HEK293 (cell line): Measurements from ENCODE around the gene BDKRB2.

Source experiments
- CTCF ChIA-PET: fragments of 350-600 bp; formaldehyde crosslinking; extraction: SDS; loops from one replicate; lab custom pipeline; 2021; ENCODE audit warnings: antibody characterized with exemption; lab: Yijun Ruan, JAX
- POLR2A ChIA-PET: fragments of 300-600 bp; formaldehyde crosslinking; extraction: SDS; loops from one replicate; lab custom pipeline; 2020; ENCODE audit warnings: antibody characterized with exemption, inconsistent platforms; lab: Yijun Ruan, JAX
- H3K27ac ChIP-seq: fragments of 200-500 bp; sonication (Bioruptor generic); 2 replicates; pipeline ENCODE4 v1.5.1; 2014; ENCODE audit warnings: low read depth, low read length, control low read depth, inconsistent platforms; ENCODE audit errors: extremely low read depth
- H3K36me3 ChIP-seq, 2 experiments: fragments of 200-500 bp in 1 of 2; sonication (Bioruptor generic) in 1 of 2; 1 replicate in 1 of 2; 2 replicates in 1 of 2; pipeline ENCODE4 v1.5.1; 2014 to 2017; ENCODE audit warnings: inconsistent platforms in 2 of 2, low read length in 2 of 2; ENCODE audit not compliant: control insufficient read depth in 2 of 2, insufficient read depth in 1 of 2
- H3K4me1 ChIP-seq: fragments of 200-500 bp; sonication (Bioruptor generic); 2 replicates; pipeline ENCODE4 v1.5.1; 2014; ENCODE audit warnings: mild to moderate bottlenecking, low read length, inconsistent platforms; ENCODE audit not compliant: control insufficient read depth, insufficient read depth
- H3K4me3 ChIP-seq: 2 replicates; pipeline ENCODE4 v1.5.1; 2011; ENCODE audit warnings: low read depth, mild to moderate bottlenecking, control low read depth, low read length, moderate library complexity
- H3K9me3 ChIP-seq: fragments of 200-500 bp; sonication (Bioruptor generic); 2 replicates; pipeline ENCODE4 v1.5.1; 2014; ENCODE audit warnings: low read depth, low read length, inconsistent platforms; ENCODE audit not compliant: control insufficient read depth, insufficient read depth
- EGR2 ChIP-seq: fragments of 450-650 bp; formaldehyde crosslinking; IDR thresholded peaks from 2 replicates; pipeline ENCODE4 v1.5.1; 2016; ENCODE audit warnings: low read depth, missing biosample characterization, missing genetic modification characterization
- HOXC10 ChIP-seq: sonication (generic); formaldehyde crosslinking; IDR thresholded peaks from 2 replicates; pipeline ENCODE4 v1.8.1; 2023; ENCODE audit warnings: mild to moderate bottlenecking, missing genetic modification reagents
- OVOL3 ChIP-seq: fragments of 450-650 bp; formaldehyde crosslinking; IDR thresholded peaks from 2 replicates; pipeline ENCODE4 v1.5.1; 2016; ENCODE audit warnings: missing biosample characterization, missing genetic modification characterization
- SETDB1 ChIP-seq: IDR thresholded peaks from one replicate; pipeline ENCODE4 v1.6.1; 2017; ENCODE audit warnings: mild to moderate bottlenecking, low read length, moderate library complexity, mixed read lengths; ENCODE audit not compliant: insufficient read length
- TCF7L2 ChIP-seq: IDR thresholded peaks from 2 replicates; pipeline ENCODE4 v1.6.1; 2011; ENCODE audit warnings: low read depth, mild to moderate bottlenecking, inconsistent platforms, low read length, moderate library complexity, borderline replicate concordance
- WT1 ChIP-seq: fragments of 450-650 bp; formaldehyde crosslinking; IDR thresholded peaks from 2 replicates; pipeline ENCODE4 v1.5.1; 2016; ENCODE audit warnings: missing biosample characterization, missing genetic modification characterization
- ZEB2 ChIP-seq: fragments of 450-650 bp; formaldehyde crosslinking; IDR thresholded peaks from 2 replicates; pipeline ENCODE4 v1.5.1; 2016; ENCODE audit warnings: missing biosample characterization, missing genetic modification characterization
- ZFHX2 ChIP-seq: fragments of 450-650 bp; formaldehyde crosslinking; conservative IDR thresholded peaks from 2 replicates; pipeline ENCODE4 v1.5.1; 2016; ENCODE audit warnings: missing biosample characterization, missing genetic modification characterization
- ZIC2 ChIP-seq: fragments of 450-650 bp; formaldehyde crosslinking; IDR thresholded peaks from 2 replicates; pipeline ENCODE4 v1.5.1; 2016; ENCODE audit warnings: missing biosample characterization, missing genetic modification characterization
- ZNF10 ChIP-seq: fragments of 450-650 bp; formaldehyde crosslinking; IDR thresholded peaks from 2 replicates; pipeline ENCODE4 v1.5.1; 2017; ENCODE audit warnings: missing biosample characterization, missing genetic modification characterization
- ZNF112 ChIP-seq: fragments of 450-650 bp; formaldehyde crosslinking; IDR thresholded peaks from 2 replicates; pipeline ENCODE4 v1.5.0; 2017; ENCODE audit warnings: missing biosample characterization, missing genetic modification characterization
- ZNF155 ChIP-seq: fragments of 450-650 bp; formaldehyde crosslinking; IDR thresholded peaks from 2 replicates; pipeline ENCODE4 v1.5.1; 2016; ENCODE audit warnings: missing biosample characterization, missing genetic modification characterization
- ZNF16 ChIP-seq: fragments of 450-650 bp; formaldehyde crosslinking; IDR thresholded peaks from 2 replicates; pipeline ENCODE4 v1.5.1; 2016; ENCODE audit warnings: low read depth, missing biosample characterization, missing genetic modification characterization
- ZNF184 ChIP-seq: fragments of 450-650 bp; IDR thresholded peaks from 2 replicates; pipeline ENCODE4 v1.5.1; 2018; ENCODE audit warnings: missing biosample characterization, mild to moderate bottlenecking, missing genetic modification characterization
- ZNF292 ChIP-seq: fragments of 450-650 bp; formaldehyde crosslinking; IDR thresholded peaks from 2 replicates; pipeline ENCODE4 v1.5.1; 2016; ENCODE audit warnings: low read depth, missing biosample characterization, missing genetic modification characterization, borderline replicate concordance
- ZNF426 ChIP-seq: fragments of 450-650 bp; formaldehyde crosslinking; IDR thresholded peaks from 2 replicates; pipeline ENCODE4 v1.5.1; 2017; ENCODE audit warnings: missing biosample characterization, missing genetic modification characterization, mild to moderate bottlenecking, inconsistent platforms, moderate library complexity
- ZNF449 ChIP-seq: fragments of 450-650 bp; formaldehyde crosslinking; IDR thresholded peaks from 2 replicates; pipeline ENCODE4 v1.5.1; 2017; ENCODE audit warnings: missing biosample characterization, mild to moderate bottlenecking, missing genetic modification characterization, moderate library complexity
- ZNF514 ChIP-seq: fragments of 450-650 bp; formaldehyde crosslinking; IDR thresholded peaks from 2 replicates; pipeline ENCODE4 v1.5.1; 2016; ENCODE audit warnings: missing biosample characterization, missing genetic modification characterization
- ZNF544 ChIP-seq: fragments of 450-650 bp; formaldehyde crosslinking; IDR thresholded peaks from 2 replicates; pipeline ENCODE4 v1.5.0; 2017; ENCODE audit warnings: missing biosample characterization, missing genetic modification characterization
- ZNF560 ChIP-seq: fragments of 450-650 bp; formaldehyde crosslinking; IDR thresholded peaks from 2 replicates; pipeline ENCODE4 v1.5.1; 2017; ENCODE audit warnings: missing biosample characterization, missing genetic modification characterization, borderline replicate concordance
- ZNF610 ChIP-seq: fragments of 450-650 bp; formaldehyde crosslinking; IDR thresholded peaks from 2 replicates; pipeline ENCODE4 v1.5.1; 2016; ENCODE audit warnings: missing biosample characterization, missing genetic modification characterization, borderline replicate concordance
- ZNF664 ChIP-seq: fragments of 450-650 bp; formaldehyde crosslinking; IDR thresholded peaks from 2 replicates; pipeline ENCODE4 v1.5.1; 2016; ENCODE audit warnings: missing biosample characterization, missing genetic modification characterization
- ZNF692 ChIP-seq: fragments of 450-650 bp; formaldehyde crosslinking; IDR thresholded peaks from 2 replicates; pipeline ENCODE4 v1.5.1; 2016; ENCODE audit warnings: missing biosample characterization, missing genetic modification characterization
- ZNF76 ChIP-seq: fragments of 450-650 bp; formaldehyde crosslinking; IDR thresholded peaks from 2 replicates; pipeline ENCODE4; 2016; ENCODE audit warnings: low read depth, missing biosample characterization, missing genetic modification characterization, borderline replicate concordance

BDKRB2 gene

GRCh38 chr14:96184737-96185136, 19.9 kb upstream of the BDKRB2 start:
- ChIA-PET CTCF (no interaction called here), POLR2A (no interaction called here)
- no peak for TF ChIP-seq ZNF560
- no peak for TF ChIP-seq ZNF155 (tag by site-specific recombination)
- no peak for TF ChIP-seq WT1 (tag by site-specific recombination)
- TF ChIP-seq ZEB2 (tag by site-specific recombination) = no peak
- TF ChIP-seq ZNF10 (tag by site-specific recombination) = no peak
- TF ChIP-seq ZNF514 (tag by site-specific recombination) = no peak
- TF ChIP-seq ZNF426 (tag by site-specific recombination) = no peak

GRCh38 chr14:96187216-96188031, 17.2 kb upstream of the BDKRB2 start:
- Histone ChIP-seq H3K36me3 (no peaks in the 10 kb centered on the region), H3K4me3 (no peak overlapping the region), H3K27ac (no peak overlapping the region), H3K4me1 (no peaks in the 10 kb centered on the region), H3K9me3 (no peaks in the 10 kb centered on the region)
- POLR2A ChIA-PET = no interaction called here
- TF ChIP-seq ZNF112 (tag by site-specific recombination) = no peak
- TF ChIP-seq ZIC2 (tag by site-specific recombination) = peak; percentile 35
- CTCF ChIA-PET = no interaction called here

More at GRCh38 chr14:96184737-96185136, 19.9 kb upstream of the BDKRB2 start:
- H3K9me3 ChIP-seq = no peaks in the 10 kb centered on the region
- H3K36me3 ChIP-seq = no peaks in the 10 kb centered on the region
- H3K27ac ChIP-seq = no peak overlapping the region
- no peak overlapping the region for H3K4me3 ChIP-seq
- H3K4me1 ChIP-seq = no peaks in the 10 kb centered on the region

GRCh38 chr14:96189281-96189711, 15.3 kb upstream of the BDKRB2 start:
- H3K36me3 ChIP-seq = no peaks in the 10 kb centered on the region
- no peaks in the 10 kb centered on the region for H3K9me3 ChIP-seq
- no peak overlapping the region for H3K4me3 ChIP-seq
- POLR2A ChIA-PET = no interaction called here
- no peaks in the 10 kb centered on the region for H3K4me1 ChIP-seq
- TF ChIP-seq ZNF292 (tag by site-specific recombination) = no peak
- TF ChIP-seq ZNF449 (tag by site-specific recombination) = no peak
- peak; percentile 81 for TF ChIP-seq EGR2 (tag by site-specific recombination)
- no peak for TF ChIP-seq ZNF184 (tag by site-specific recombination)
- TF ChIP-seq ZNF610 (tag by site-specific recombination) = no peak
- TF ChIP-seq ZNF692 (tag by site-specific recombination) = no peak
- no peak for TF ChIP-seq ZNF664 (tag by site-specific recombination)
- no peak for TF ChIP-seq HOXC10 (CRISPR knock-in tag)
- TF ChIP-seq ZNF16 (tag by site-specific recombination) = no peak
- TF ChIP-seq OVOL3 = no peak
- TF ChIP-seq ZNF544 (tag by site-specific recombination) = no peak
- no peak for TF ChIP-seq TCF7L2
- TF ChIP-seq ZFHX2 (tag by site-specific recombination) = peak; percentile 75
- TF ChIP-seq SETDB1 = no peak
- TF ChIP-seq ZNF514 (tag by site-specific recombination) = no peak
- TF ChIP-seq ZNF76 (tag by site-specific recombination) = no peak
- TF ChIP-seq, all 188 proteins: peak for 2
- CTCF ChIA-PET = interaction anchor here (0.6 to 1.2 kb wide), 2 partner anchors 69 to 190 kb away, joined by 3 to 4 read pairs; no protein-coding TSS in a partner anchor
- H3K27ac ChIP-seq = no peak overlapping the region
